PFSK-1 (cell line): ENCODE data around the gene PIK3AP1.

Experiments
- FOXP2 ChIP-seq: optimal IDR thresholded peaks from 2 replicates; pipeline ENCODE3; 2011; ENCODE audit warnings: borderline replicate concordance, control low read depth, inconsistent platforms; ENCODE audit not compliant: insufficient read depth; ENCODE audit errors: extremely low read length, extremely low read depth
- POLR2AphosphoS5 ChIP-seq: IDR thresholded peaks from 2 replicates; pipeline ENCODE4 v1.6.1; 2012; ENCODE audit warnings: low read depth, mild to moderate bottlenecking, control low read depth, low read length, moderate library complexity
- REST ChIP-seq, 2 experiments: IDR thresholded peaks; 2 replicates each; pipeline versions ENCODE4 v1.6.1 to v1.8.0; 2011 to 2012; ENCODE audit warnings: low read depth in 2 of 2, low read length in 2 of 2, control low read depth in 1 of 2, inconsistent platforms in 1 of 2, mild to moderate bottlenecking in 1 of 2, moderate library complexity in 1 of 2; ENCODE audit not compliant: insufficient read depth in 1 of 2
- SIN3A ChIP-seq: IDR thresholded peaks from 2 replicates; pipeline ENCODE4 v1.6.1; 2012; ENCODE audit warnings: mild to moderate bottlenecking, low read length, moderate library complexity, borderline replicate concordance; ENCODE audit not compliant: insufficient read depth

GRCh38 chr10:96591946-96592345, 128.4 kb downstream of the PIK3AP1 start:
- TF ChIP-seq POLR2AphosphoS5 (no peak), REST (IDR thresholded peaks at IDR 0.05; ENCODE audit: insufficient read depth in 1 of 2, low read depth in 2 of 2, low read length in 2 of 2) (no peak), SIN3A (no peak), FOXP2 (no peak)
